HepG2 (cell line): Measurements from ENCODE around the gene HYPK. TPM values are rescaled to one million over a fixed set of nuclear protein-coding genes. Genes with fewer than 3 reads are reported as not detected.

ENCODE experiments used
- ATAC-seq: fragments of 200-7000 bp; cut with Tn5 transposase; 3 replicates; pipeline ENCODE4 v1.9.1; 2020; ENCODE audit warnings: mild to moderate bottlenecking, moderate library complexity
- BruUV-seq: library from RNA; stranded (reverse); fragments of 400-500 nt; replicated peaks from 2 replicates; lab custom pipeline; 2021; lab: Mats Ljungman, UMichigan
- CTCF ChIA-PET: fragments of 300-600 bp; formaldehyde crosslinking; extraction: SDS; loops from one replicate; lab custom pipeline; 2021; ENCODE audit warnings: low total read pairs, inconsistent platforms, low intra/inter-chr PET ratio; lab: Yijun Ruan, JAX
- POLR2A ChIA-PET: fragments of 350-600 bp; sonication (Branson Sonifier 250); formaldehyde crosslinking; loops from one replicate; lab custom pipeline; 2020; ENCODE audit warnings: antibody characterized with exemption, inconsistent platforms; lab: Yijun Ruan, JAX
- DNase-seq: peaks from one replicate; pipeline ENCODE4 v3.0.0-alpha.2; 2015; ENCODE audit warnings: low spot score
- FAIRE-seq: peaks from 3 replicates; lab custom pipeline; 2011; peaks lifted over from hg19 to GRCh38; lab: Jason Lieb, UNC
- H2AFZ ChIP-seq: one replicate; pipeline ENCODE4 v1.6.1; 2011; ENCODE audit warnings: low read length, inconsistent platforms
- H3K27ac ChIP-seq: fragments of 300-600 bp; 3 replicates; pipeline ENCODE4 v1.8.0; 2011; ENCODE audit warnings: mixed run types, mild to moderate bottlenecking, mixed read lengths, low read length, inconsistent platforms; ENCODE audit not compliant: insufficient read depth; ENCODE audit errors: extremely low read length
- H3K27me3 ChIP-seq, 2 experiments: fragments of 200-600 bp in 1 of 2; 2 replicates in 1 of 2; 3 replicates in 1 of 2; pipeline versions ENCODE4 v1.6.0 to v1.8.0; 2011; ENCODE audit warnings: low read length in 2 of 2, mild to moderate bottlenecking in 2 of 2, moderate library complexity in 2 of 2, inconsistent platforms in 1 of 2; ENCODE audit not compliant: insufficient read depth in 2 of 2, control insufficient read depth in 1 of 2
- H3K36me3 ChIP-seq, 2 experiments: fragments of 200-600 bp in 1 of 2; replicated peaks in 1 of 2; 2 replicates in 1 of 2; 3 replicates in 1 of 2; pipeline versions ENCODE4 v1.5.1 to v1.8.0; 2011; ENCODE audit warnings: low read length in 2 of 2, inconsistent platforms in 1 of 2; ENCODE audit not compliant: insufficient read depth in 2 of 2, control insufficient read depth in 1 of 2
- H3K4me1 ChIP-seq: 2 replicates; pipeline ENCODE4 v1.5.1; 2012; ENCODE audit warnings: low read length, inconsistent platforms; ENCODE audit not compliant: insufficient read depth
- H3K4me2 ChIP-seq: 2 replicates; pipeline ENCODE4 v1.6.0; 2011; ENCODE audit warnings: low read depth, low read length, inconsistent platforms
- H3K4me3 ChIP-seq, 3 experiments: fragments of 200-600 bp in 1 of 3; sonication (generic), shearing (Covaris generic) in 1 of 3; replicated peaks in 1 of 3; 2 replicates each; pipeline ENCODE4 v1.5.1; 2011 to 2016; ENCODE audit warnings: low read length in 3 of 3, inconsistent platforms in 2 of 3, low read depth in 2 of 3, mild to moderate bottlenecking in 2 of 3, control low read depth in 1 of 3, mixed read lengths in 1 of 3; ENCODE audit not compliant: insufficient read depth in 1 of 3
- H3K79me2 ChIP-seq: one replicate; pipeline ENCODE4 v1.6.1; 2011; ENCODE audit warnings: low read length, inconsistent platforms; ENCODE audit not compliant: insufficient read depth
- H3K9ac ChIP-seq: 2 replicates; pipeline ENCODE4 v1.6.0; 2011; ENCODE audit warnings: mild to moderate bottlenecking, low read depth, low read length, inconsistent platforms; ENCODE audit not compliant: insufficient read depth
- H3K9me3 ChIP-seq: 2 replicates; pipeline ENCODE4 v1.5.1; 2012; ENCODE audit warnings: mild to moderate bottlenecking, low read length
- H4K20me1 ChIP-seq: 2 replicates; pipeline ENCODE4 v1.6.0; 2011; ENCODE audit warnings: inconsistent platforms, mild to moderate bottlenecking, low read length, moderate library complexity; ENCODE audit not compliant: insufficient read depth
- JDP2 ChIP-seq: sonication (generic); formaldehyde crosslinking; IDR thresholded peaks from 2 replicates; pipeline ENCODE4 v1.8.1; 2022; ENCODE audit warnings: missing genetic modification reagents, borderline replicate concordance
- MAZ ChIP-seq, 2 experiments: sonication (generic) in 1 of 2; formaldehyde crosslinking in 1 of 2; IDR thresholded peaks; 2 replicates each; pipeline versions ENCODE4 v1.5.0 to v1.6.1; 2012 to 2020; ENCODE audit warnings: low read depth in 2 of 2, mild to moderate bottlenecking in 2 of 2, borderline replicate concordance in 1 of 2, improper control_type of control experiment in 1 of 2, low read length in 1 of 2, missing genetic modification reagents in 1 of 2, moderate library complexity in 1 of 2
- RBM22 ChIP-seq: fragments of 200-400 bp; formaldehyde crosslinking; optimal IDR thresholded peaks from 2 replicates; pipeline ENCODE3; 2017; ENCODE audit warnings: mild to moderate bottlenecking, low read length, moderate library complexity
- SMAD9 ChIP-seq: sonication (generic); formaldehyde crosslinking; IDR thresholded peaks from 2 replicates; pipeline ENCODE4 v1.5.1; 2020; ENCODE audit warnings: mild to moderate bottlenecking, missing genetic modification reagents
- ZNF138 ChIP-seq: sonication (generic); formaldehyde crosslinking; IDR thresholded peaks from 2 replicates; pipeline ENCODE4 v1.5.0; 2020; ENCODE audit warnings: mild to moderate bottlenecking, low read depth, missing genetic modification reagents
- ZNF468 ChIP-seq: sonication (generic); formaldehyde crosslinking; IDR thresholded peaks from 2 replicates; pipeline ENCODE4 v1.8.0; 2022; ENCODE audit warnings: mild to moderate bottlenecking, moderate library complexity, missing genetic modification reagents
- WGBS: methylation state at CpG from one replicate; pipeline ENCODE4 v1.1.6; 2017; ENCODE audit warnings: low lambda C conversion rate; 5-methylcytosine and 5-hydroxymethylcytosine counted together
- in situ Hi-C: cut with HindIII; loops from 2 replicates; pipeline ENCODE4 v1.10.0; 2017; ENCODE audit warnings: low pct_unique_long_range_greater_than_20kb; ENCODE audit not compliant: extremely low pct_ligation_motif_present
- intact Hi-C: fragments of 100-400 bp; cut with micrococcal nuclease; formaldehyde crosslinking; loops from one replicate; pipeline ENCODE4 v1.10.0; 2022; ENCODE audit not compliant: unreplicated experiment
- polyA plus RNA-seq, 8 experiments: library from polyadenylated mRNA; depleted of rRNA in 3 of 8; stranded (reverse) in 7 of 8; unstranded in 1 of 8; fragments of >200 nt; fragmentation: Illumina TruSeq in 4 of 8; extraction: Trizol in 4 of 8; gene quantifications; 2 replicates each; pipeline versions ENCODE4 v1.2.1 to v1.2.3, GENCODE V29; 2011 to 2016; ENCODE audit warnings: low read depth in 4 of 8, missing spikeins in 1 of 8, mixed read lengths in 1 of 8; ENCODE audit not compliant: insufficient read depth in 1 of 8
- total RNA-seq, 5 experiments: library from RNA; depleted of rRNA; stranded (reverse); fragments of >200 nt; fragmentation: Illumina TruSeq; extraction: Trizol; gene quantifications; 2 replicates each; pipeline ENCODE4 v1.2.3, GENCODE V29; 2016; ENCODE audit warnings: low read depth in 1 of 5
- TF ChIP-seq, protein P1 (sequence below): sonication (generic); formaldehyde crosslinking; IDR thresholded peaks from 2 replicates; pipeline ENCODE4 v1.5.0; 2020; ENCODE audit warnings: missing genetic modification reagents

Gene HYPK
- total and polyA plus RNA-seq, 2 of the 13 experiments (the other 11 are each of a cell fraction or from before 2014, with no cell fraction given) = 13.5 to 16.5 TPM

GRCh38 chr15:43763819-43764446, 36.5 kb upstream of the HYPK start:
- TF ChIP-seq JDP2 (CRISPR knock-in tag) (no peak), ZNF468 (CRISPR knock-in tag) (no peak), ZNF138 (CRISPR knock-in tag) (no peak), SMAD9 (no peak), RBM22 (peak; percentile 25), MAZ (IDR thresholded peaks at IDR 0.05; ENCODE audit: borderline replicate concordance, low read depth, low read length) (no peak), MAZ (CRISPR knock-in tag; IDR thresholded peaks at IDR 0.05; ENCODE audit: low read depth) (no peak)
- TF ChIP-seq, protein P1, sequence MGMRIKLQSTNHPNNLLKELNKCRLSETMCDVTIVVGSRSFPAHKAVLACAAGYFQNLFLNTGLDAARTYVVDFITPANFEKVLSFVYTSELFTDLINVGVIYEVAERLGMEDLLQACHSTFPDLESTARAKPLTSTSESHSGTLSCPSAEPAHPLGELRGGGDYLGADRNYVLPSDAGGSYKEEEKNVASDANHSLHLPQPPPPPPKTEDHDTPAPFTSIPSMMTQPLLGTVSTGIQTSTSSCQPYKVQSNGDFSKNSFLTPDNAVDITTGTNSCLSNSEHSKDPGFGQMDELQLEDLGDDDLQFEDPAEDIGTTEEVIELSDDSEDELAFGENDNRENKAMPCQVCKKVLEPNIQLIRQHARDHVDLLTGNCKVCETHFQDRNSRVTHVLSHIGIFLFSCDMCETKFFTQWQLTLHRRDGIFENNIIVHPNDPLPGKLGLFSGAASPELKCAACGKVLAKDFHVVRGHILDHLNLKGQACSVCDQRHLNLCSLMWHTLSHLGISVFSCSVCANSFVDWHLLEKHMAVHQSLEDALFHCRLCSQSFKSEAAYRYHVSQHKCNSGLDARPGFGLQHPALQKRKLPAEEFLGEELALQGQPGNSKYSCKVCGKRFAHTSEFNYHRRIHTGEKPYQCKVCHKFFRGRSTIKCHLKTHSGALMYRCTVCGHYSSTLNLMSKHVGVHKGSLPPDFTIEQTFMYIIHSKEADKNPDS (CRISPR knock-in tag) = no peak
- ATAC-seq = no peak
- no peak overlapping the region for H3K27ac ChIP-seq
- FAIRE-seq = no peak
- peaks cover 14 to 79% of the 10 kb centered on the region in 2 experiments; a peak in 4 of 5 replicates for H3K36me3 ChIP-seq
- H2AFZ ChIP-seq = no peak overlapping the region
- BruUV-seq = no TSS peak
- intact Hi-C loops = no loop called here
- peaks cover 1% of the 10 kb centered on the region for H3K79me2 ChIP-seq
- no peak for DNase-seq
- 95% methylated on average over 2 of the region's 2 CpGs for WGBS
- H3K27me3 ChIP-seq = no peaks in the 10 kb centered on the region
- ChIA-PET CTCF (no interaction called here), POLR2A (no interaction called here)
- H3K9ac ChIP-seq = no peak overlapping the region
- in situ Hi-C loops = loop anchor here (25.0 kb wide), 1 partner anchor 327 kb away; no protein-coding TSS in a partner anchor
- no peaks in the 10 kb centered on the region for H3K4me1 ChIP-seq
- no peaks in the 10 kb centered on the region for H3K9me3 ChIP-seq
- H4K20me1 ChIP-seq = 0 out of 2 replicates have a peak, but pooled peaks cover 2% of the 10 kb centered on the region
- no peak overlapping the region for H3K4me3 ChIP-seq
- H3K4me2 ChIP-seq = no peak overlapping the region
